ENCODE data around the gene ANKRD33. TPM values are rescaled to one million over a fixed set of nuclear protein-coding genes. Genes with fewer than 3 reads are reported as not detected.

ANKRD33 gene
- not detected for total RNA-seq
- long read RNA-seq, result 0 reads

GRCh38 chr12:51887476-51888315 is at the start of gene ANKRD33:
Gene ANKRD33 (plus strand): TSS chr12:51888103. CDS start chr12:51888187, 84 bp downstream.
- no peak for ATAC-seq
- DNase-seq (ENCODE audit: missing footprints), result peak; percentile 70

GRCh38 chr12:51838762-51839161 is 49.1 kb upstream of the ANKRD33 start:
- DNase-seq (ENCODE audit: missing footprints), result no peak
- intact Hi-C loops (cut with DNase I), result no loop called here
- peak; percentile 32 for ATAC-seq

More at GRCh38 chr12:51887476-51888315, at the start of gene ANKRD33:
- intact Hi-C loops (cut with DNase I), result no loop called here

- DNase-seq (ENCODE audit: missing footprints), result no peak
- intact Hi-C loops (cut with DNase I), result no loop called here
- peak; percentile 30 for ATAC-seq
Measured at GRCh38 chr12:51839310-51839947, 48.5 kb upstream of the ANKRD33 start.

GRCh38 chr12:51840966-51841365 is 46.9 kb upstream of the ANKRD33 start:
- intact Hi-C loops (cut with DNase I), result no loop called here
- ATAC-seq, result no peak
- DNase-seq (ENCODE audit: missing footprints), result no peak

- intact Hi-C loops (cut with DNase I), result no loop called here
- DNase-seq (ENCODE audit: missing footprints), result no peak
- no peak for ATAC-seq
Measured at GRCh38 chr12:51841727-51842126, 46.2 kb upstream of the ANKRD33 start.

- intact Hi-C loops (cut with DNase I), result no loop called here
- DNase-seq (ENCODE audit: missing footprints) (no peak), ATAC-seq (no peak)
Measured at GRCh38 chr12:51844854-51845253, 43.0 kb upstream of the ANKRD33 start.

- DNase-seq (ENCODE audit: missing footprints) (no peak), ATAC-seq (no peak)
- intact Hi-C loops (cut with DNase I), result no loop called here
Measured at GRCh38 chr12:51845482-51845881, 42.4 kb upstream of the ANKRD33 start.

- intact Hi-C loops (cut with DNase I), result no loop called here
- DNase-seq (ENCODE audit: missing footprints), result no peak
- no peak for ATAC-seq
Measured at GRCh38 chr12:51846271-51846691, 41.6 kb upstream of the ANKRD33 start.

GRCh38 chr12:51846911-51847642 is 40.8 kb upstream of the ANKRD33 start:
- DNase-seq (ENCODE audit: missing footprints) (no peak), ATAC-seq (peak; percentile 41)
- intact Hi-C loops (cut with DNase I), result no loop called here

- ATAC-seq (peak; percentile 21), DNase-seq (ENCODE audit: missing footprints) (no peak)
- intact Hi-C loops (cut with DNase I), result no loop called here
Measured at GRCh38 chr12:51847643-51848325, 40.1 kb upstream of the ANKRD33 start.

GRCh38 chr12:51848326-51848727 is 39.6 kb upstream of the ANKRD33 start, which contains the start of gene FIGNL2:
Gene FIGNL2 (minus strand): TSS chr12:51848718. CDS start chr12:51822413, 26,305 bp downstream.
- ATAC-seq (no peak), DNase-seq (ENCODE audit: missing footprints) (no peak)
- intact Hi-C loops (cut with DNase I), result no loop called here

- ATAC-seq, result no peak
- intact Hi-C loops (cut with DNase I), result no loop called here
- DNase-seq (ENCODE audit: missing footprints), result no peak
Measured at GRCh38 chr12:51848841-51849735, 38.8 kb upstream of the ANKRD33 start.

GRCh38 chr12:51850081-51850964 is 37.6 kb upstream of the ANKRD33 start:
- intact Hi-C loops (cut with DNase I), result no loop called here
- ATAC-seq (no peak), DNase-seq (ENCODE audit: missing footprints) (no peak)

GRCh38 chr12:51850965-51851299 is 37.0 kb upstream of the ANKRD33 start:
- DNase-seq (ENCODE audit: missing footprints) (no peak), ATAC-seq (no peak)
- intact Hi-C loops (cut with DNase I), result no loop called here

- DNase-seq (ENCODE audit: missing footprints) (no peak), ATAC-seq (peak; percentile 50)
- intact Hi-C loops (cut with DNase I), result no loop called here
Measured at GRCh38 chr12:51851413-51852124, 36.3 kb upstream of the ANKRD33 start.

- DNase-seq (ENCODE audit: missing footprints), result no peak
- ATAC-seq, result no peak
- intact Hi-C loops (cut with DNase I), result no loop called here
Measured at GRCh38 chr12:51852404-51853137, 35.3 kb upstream of the ANKRD33 start.

Measured in Right ventricle myocardium inferior (tissue), 1 donor.